ENCODE data around the gene PDE6B. TPM values are rescaled to one million over a fixed set of nuclear protein-coding genes. Genes with fewer than 3 reads are reported as not detected.

The PDE6B gene
- total RNA-seq, 2 experiments from 2014 or later, result not detected

DNA sequence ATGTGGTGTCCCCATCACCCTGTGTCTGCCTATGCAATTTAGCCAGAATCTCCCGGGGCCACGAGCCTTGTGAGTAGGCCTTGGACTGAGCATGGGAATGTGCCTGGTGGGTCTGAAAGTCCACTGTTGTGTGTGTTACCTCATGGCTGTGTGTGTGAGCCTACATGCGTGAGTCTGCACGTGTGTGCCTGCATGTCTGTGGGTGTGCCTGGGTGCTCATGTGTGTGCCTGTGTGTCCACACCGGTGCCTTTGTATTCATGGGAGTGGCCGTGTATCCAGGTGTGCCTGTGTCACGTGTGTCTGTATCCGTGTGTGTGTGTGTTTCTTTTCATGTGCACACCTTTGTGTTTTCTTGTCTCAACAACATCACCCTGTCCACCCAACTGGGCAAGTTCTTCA lies 34.5 kb downstream of the PDE6B start:
- Histone ChIP-seq H3K4me2 (ENCODE audit: low read length) (no peak overlapping the region), H4K20me1 (ENCODE audit: insufficient read depth, low read length) (no peaks in the 10 kb centered on the region), H3K4me1 (ENCODE audit: insufficient read depth, low read length, poor library complexity, severe bottlenecking) (no peaks in the 10 kb centered on the region), H3K27ac (ENCODE audit: low read depth, low read length, poor library complexity, severe bottlenecking) (no peak overlapping the region), H3K9me3 (ENCODE audit: low read length) (no peaks in the 10 kb centered on the region), H2AFZ (ENCODE audit: low read length) (no peak overlapping the region), H3K36me3 (ENCODE audit: insufficient read depth, low read length) (no peaks in the 10 kb centered on the region), H3K9me2 (ENCODE audit: insufficient read depth, low read length) (no peaks in the 10 kb centered on the region), H3K79me2 (ENCODE audit: insufficient read depth, low read depth, low read length) (no peaks in the 10 kb centered on the region), H3K4me3 (ENCODE audit: low read depth, low read length, poor library complexity, severe bottlenecking) (no peak overlapping the region)
- ChIA-PET POLR2A (no interaction called here), CTCF (ENCODE audit: unreplicated experiment) (no interaction called here)
- BruUV-seq (replicated peaks), result no TSS peak
- intact Hi-C loops (cut with micrococcal nuclease; ENCODE audit: unreplicated experiment), result no loop called here
- TF ChIP-seq, protein P1, sequence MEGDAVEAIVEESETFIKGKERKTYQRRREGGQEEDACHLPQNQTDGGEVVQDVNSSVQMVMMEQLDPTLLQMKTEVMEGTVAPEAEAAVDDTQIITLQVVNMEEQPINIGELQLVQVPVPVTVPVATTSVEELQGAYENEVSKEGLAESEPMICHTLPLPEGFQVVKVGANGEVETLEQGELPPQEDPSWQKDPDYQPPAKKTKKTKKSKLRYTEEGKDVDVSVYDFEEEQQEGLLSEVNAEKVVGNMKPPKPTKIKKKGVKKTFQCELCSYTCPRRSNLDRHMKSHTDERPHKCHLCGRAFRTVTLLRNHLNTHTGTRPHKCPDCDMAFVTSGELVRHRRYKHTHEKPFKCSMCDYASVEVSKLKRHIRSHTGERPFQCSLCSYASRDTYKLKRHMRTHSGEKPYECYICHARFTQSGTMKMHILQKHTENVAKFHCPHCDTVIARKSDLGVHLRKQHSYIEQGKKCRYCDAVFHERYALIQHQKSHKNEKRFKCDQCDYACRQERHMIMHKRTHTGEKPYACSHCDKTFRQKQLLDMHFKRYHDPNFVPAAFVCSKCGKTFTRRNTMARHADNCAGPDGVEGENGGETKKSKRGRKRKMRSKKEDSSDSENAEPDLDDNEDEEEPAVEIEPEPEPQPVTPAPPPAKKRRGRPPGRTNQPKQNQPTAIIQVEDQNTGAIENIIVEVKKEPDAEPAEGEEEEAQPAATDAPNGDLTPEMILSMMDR (conservative IDR thresholded peaks at IDR 0.05; ENCODE audit: low read length), result no peak
- no peak for TF ChIP-seq EZH2phosphoT487 (IDR thresholded peaks at IDR 0.05; ENCODE audit: borderline replicate concordance, low read depth, low read length)
- no peak for DNase-seq (ENCODE audit: low spot score)

DNA sequence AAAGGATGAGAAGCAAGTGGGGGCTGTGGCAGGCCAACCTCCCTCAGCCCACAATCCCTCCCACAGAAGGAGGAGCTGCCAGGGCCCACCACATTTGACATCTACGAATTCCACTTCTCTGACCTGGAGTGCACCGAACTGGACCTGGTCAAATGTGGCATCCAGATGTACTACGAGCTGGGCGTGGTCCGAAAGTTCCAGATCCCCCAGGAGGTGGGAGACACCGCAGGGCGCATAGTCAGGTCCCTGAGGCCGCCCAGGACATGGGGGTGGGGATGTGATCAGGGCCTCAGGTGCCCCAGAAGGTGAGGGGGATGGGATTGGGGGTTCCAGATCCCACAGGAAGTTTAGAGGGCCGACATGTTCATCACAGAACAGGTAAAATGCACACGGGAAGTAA lies 35.0 kb downstream of the PDE6B start:
- DNase-seq (ENCODE audit: low spot score), result no peak
- no peaks in the 10 kb centered on the region for H3K9me3 ChIP-seq (ENCODE audit: low read length)
- CTCF ChIA-PET (ENCODE audit: unreplicated experiment), result no interaction called here
- POLR2A ChIA-PET, result no interaction called here
- H4K20me1 ChIP-seq (ENCODE audit: insufficient read depth, low read length), result no peaks in the 10 kb centered on the region
- no peaks in the 10 kb centered on the region for H3K36me3 ChIP-seq (ENCODE audit: insufficient read depth, low read length)
- no peaks in the 10 kb centered on the region for H3K9me2 ChIP-seq (ENCODE audit: insufficient read depth, low read length)
- no TSS peak for BruUV-seq (replicated peaks)
- intact Hi-C loops (cut with micrococcal nuclease; ENCODE audit: unreplicated experiment), result no loop called here
- H3K27ac ChIP-seq (ENCODE audit: low read depth, low read length, poor library complexity, severe bottlenecking), result no peak overlapping the region
- no peak overlapping the region for H3K4me3 ChIP-seq (ENCODE audit: low read depth, low read length, poor library complexity, severe bottlenecking)
- H3K4me2 ChIP-seq (ENCODE audit: low read length), result no peak overlapping the region
- TF ChIP-seq EZH2phosphoT487 (IDR thresholded peaks at IDR 0.05; ENCODE audit: borderline replicate concordance, low read depth, low read length), result no peak
- TF ChIP-seq, protein P1 (conservative IDR thresholded peaks at IDR 0.05; ENCODE audit: low read length), result no peak
- H3K4me1 ChIP-seq (ENCODE audit: insufficient read depth, low read length, poor library complexity, severe bottlenecking), result no peaks in the 10 kb centered on the region
- no peak overlapping the region for H2AFZ ChIP-seq (ENCODE audit: low read length)
- no peaks in the 10 kb centered on the region for H3K79me2 ChIP-seq (ENCODE audit: insufficient read depth, low read depth, low read length)

DNA sequence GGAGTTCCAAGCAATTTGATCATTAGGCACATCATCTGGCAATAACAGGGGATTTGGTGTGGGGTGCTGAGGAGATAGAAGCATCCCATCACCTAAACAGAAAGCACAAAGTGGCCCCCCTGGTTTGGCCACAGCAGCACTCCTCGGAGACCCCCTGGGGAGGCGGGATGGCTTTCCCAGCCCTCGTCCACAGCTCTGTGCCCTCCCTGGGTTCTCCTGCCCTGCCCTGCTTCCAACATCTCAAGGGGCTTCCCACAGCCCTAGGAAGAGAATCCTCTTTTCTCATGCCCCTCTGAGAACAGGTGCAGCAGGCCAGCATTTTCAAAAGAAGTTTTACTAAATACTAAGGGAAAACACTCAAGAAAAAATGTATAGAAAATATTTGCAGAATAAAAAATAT lies 35.9 kb downstream of the PDE6B start:
- no peaks in the 10 kb centered on the region for H3K79me2 ChIP-seq (ENCODE audit: insufficient read depth, low read depth, low read length)
- H3K27ac ChIP-seq (ENCODE audit: low read depth, low read length, poor library complexity, severe bottlenecking), result no peak overlapping the region
- intact Hi-C loops (cut with micrococcal nuclease; ENCODE audit: unreplicated experiment), result no loop called here
- POLR2A ChIA-PET, result interaction anchor here (0.5 kb wide), 1 partner anchor 255 kb away, joined by 3 read pairs; no protein-coding TSS in a partner anchor
- no peak overlapping the region for H3K4me2 ChIP-seq (ENCODE audit: low read length)
- H2AFZ ChIP-seq (ENCODE audit: low read length), result no peak overlapping the region
- H3K36me3 ChIP-seq (ENCODE audit: insufficient read depth, low read length), result no peaks in the 10 kb centered on the region
- no peak for DNase-seq (ENCODE audit: low spot score)
- BruUV-seq (replicated peaks), result no TSS peak
- no peaks in the 10 kb centered on the region for H3K4me1 ChIP-seq (ENCODE audit: insufficient read depth, low read length, poor library complexity, severe bottlenecking)
- TF ChIP-seq EZH2phosphoT487 (IDR thresholded peaks at IDR 0.05; ENCODE audit: borderline replicate concordance, low read depth, low read length), result no peak
- TF ChIP-seq, protein P1 (conservative IDR thresholded peaks at IDR 0.05; ENCODE audit: low read length), result no peak
- no peaks in the 10 kb centered on the region for H3K9me2 ChIP-seq (ENCODE audit: insufficient read depth, low read length)
- CTCF ChIA-PET (ENCODE audit: unreplicated experiment), result no interaction called here
- H3K9me3 ChIP-seq (ENCODE audit: low read length), result no peaks in the 10 kb centered on the region
- H4K20me1 ChIP-seq (ENCODE audit: insufficient read depth, low read length), result no peaks in the 10 kb centered on the region
- no peak overlapping the region for H3K4me3 ChIP-seq (ENCODE audit: low read depth, low read length, poor library complexity, severe bottlenecking)
